Kidney (tissue), 14 donors: Measurements from ENCODE around the gene MCHR1. TPM values are rescaled to one million over a fixed set of nuclear protein-coding genes. Genes with fewer than 3 reads are reported as not detected.

Experiments
- DNase-seq, 5 donors: peaks; one replicate each; pipeline ENCODE4 v3.0.0-alpha.2; 2013 to 2020
- FAIRE-seq: peaks from 2 replicates; lab custom pipeline; 2012; peaks lifted over from hg19 to GRCh38; lab: Jason Lieb, UNC
- H3K27ac ChIP-seq, 2 donors: one replicate each; pipeline ENCODE4 v1.7.0; 2013; ENCODE audit warnings: low read depth in 2 of 2, low read length in 2 of 2, inconsistent platforms in 1 of 2
- H3K27me3 ChIP-seq: one replicate; pipeline ENCODE4 v1.7.1; 2013; ENCODE audit warnings: low read length, inconsistent platforms; ENCODE audit not compliant: control insufficient read depth, insufficient read depth
- H3K36me3 ChIP-seq, 3 donors: one replicate each; pipeline versions ENCODE4 v1.7.0 to v1.7.1; 2013; ENCODE audit warnings: low read length in 3 of 3, control low read depth in 1 of 3, inconsistent platforms in 1 of 3; ENCODE audit not compliant: insufficient read depth in 3 of 3, control insufficient read depth in 2 of 3
- H3K4me1 ChIP-seq, 3 donors: one replicate each; pipeline versions ENCODE4 v1.7.0 to v1.7.1; 2013; ENCODE audit warnings: low read length in 3 of 3, inconsistent platforms in 1 of 3, low read depth in 1 of 3; ENCODE audit not compliant: control insufficient read depth in 2 of 3, insufficient read depth in 2 of 3
- H3K4me3 ChIP-seq, 3 donors: one replicate each; pipeline versions ENCODE4 v1.7.0 to v1.8.1; 2013; ENCODE audit warnings: low read length in 3 of 3, control low read depth in 1 of 3, inconsistent platforms in 1 of 3
- H3K9ac ChIP-seq, 3 donors: one replicate each; pipeline versions ENCODE4 v1.7.0 to v1.7.1; 2013; ENCODE audit warnings: low read length in 3 of 3, control low read depth in 1 of 3, inconsistent platforms in 1 of 3
- H3K9me3 ChIP-seq, 3 donors: one replicate each; pipeline versions ENCODE4 v1.7.0 to v1.7.1; 2013; ENCODE audit warnings: low read length in 3 of 3, control low read depth in 1 of 3, inconsistent platforms in 1 of 3; ENCODE audit not compliant: control insufficient read depth in 2 of 3, insufficient read depth in 1 of 3
- CTCF ChIP-seq: IDR thresholded peaks from 3 replicates; pipeline ENCODE4 v1.5.1; 2012; ENCODE audit warnings: mild to moderate bottlenecking, moderate library complexity, borderline replicate concordance; ENCODE audit not compliant: insufficient read depth; ENCODE audit errors: extremely low read depth
- intact Hi-C: fragments of 100-400 bp; cut with DNase I; formaldehyde crosslinking; loops from one replicate; pipeline ENCODE4 v1.11.1; 2022
- polyA plus RNA-seq: library from polyadenylated mRNA; stranded (reverse); fragments of 350-450 nt; fragmentation: Illumina TruSeq; extraction: RNeasy Lipid Tissue Mini Kit (QIAGEN cat#74804); gene quantifications from one replicate; pipeline ENCODE4 v1.2.3, GENCODE V29; 2014; ENCODE audit warnings: low read depth, low replicate concordance; ENCODE audit not compliant: insufficient read depth
- total RNA-seq: library from RNA; stranded (reverse); fragmentation: NEBNext Ultra II Directional; extraction: Animal tissue kit (Norgen Biotek cat#: 25700); gene quantifications from one replicate; pipeline ENCODE4 v1.2.1, GENCODE V29; 2021
- donor health status: control.
- donor health status: control.
- donor health status: control.
- donor health status: control.
- donor health status: control.
- donor health status: DM: yes; HTN: yes; CAD: no.
- donor health status: Normal renal cell carcinoma (clear cell type).

MCHR1 gene
- total and polyA plus RNA-seq, 2 donors from 2014 or later = not detected

- H3K36me3 ChIP-seq = no peaks in the 10 kb centered on the region
- no peak for FAIRE-seq
- no peak overlapping the region for H3K27ac ChIP-seq
- DNase-seq = peak in 2 of 5 donors; percentile 27 to 36
- H3K4me1 ChIP-seq = peaks cover 0 to 4% (median 0%) of the 10 kb centered on the region in 3 donors
- H3K27me3 ChIP-seq = no peaks in the 10 kb centered on the region
- no peak overlapping the region for H3K4me3 ChIP-seq
- intact Hi-C loops = no loop called here
- TF ChIP-seq CTCF = no peak
- H3K9me3 ChIP-seq = no peaks in the 10 kb centered on the region
- no peak overlapping the region for H3K9ac ChIP-seq
Measured at GRCh38 chr22:40720538-40721256, 41.4 kb downstream of the MCHR1 start.

GRCh38 chr22:40721266-40721665 is 42.0 kb downstream of the MCHR1 start:
- H3K9me3 ChIP-seq = no peaks in the 10 kb centered on the region
- no peak for TF ChIP-seq CTCF
- DNase-seq (peak in 4 of 5 donors; percentile 72 to 90 (median 80)), FAIRE-seq (no peak)
- no peak overlapping the region for H3K4me3 ChIP-seq
- no peak overlapping the region for H3K27ac ChIP-seq
- no peaks in the 10 kb centered on the region for H3K36me3 ChIP-seq
- no peak overlapping the region for H3K9ac ChIP-seq
- peaks cover 0 to 4% (median 0%) of the 10 kb centered on the region in 3 donors for H3K4me1 ChIP-seq
- no peaks in the 10 kb centered on the region for H3K27me3 ChIP-seq
- intact Hi-C loops = no loop called here

GRCh38 chr22:40723396-40723933 is 44.2 kb downstream of the MCHR1 start:
- TF ChIP-seq CTCF = no peak
- no peaks in the 10 kb centered on the region for H3K27me3 ChIP-seq
- H3K27ac ChIP-seq = no peak overlapping the region
- H3K36me3 ChIP-seq = no peaks in the 10 kb centered on the region
- no peak overlapping the region for H3K4me3 ChIP-seq
- peaks cover 3 to 4% (median 3%) of the 10 kb centered on the region in 3 donors for H3K4me1 ChIP-seq
- DNase-seq (peak in 1 of 5 donors; percentile 22), FAIRE-seq (no peak)
- intact Hi-C loops = no loop called here
- H3K9ac ChIP-seq = no peak overlapping the region
- no peaks in the 10 kb centered on the region for H3K9me3 ChIP-seq
